ENCODE measurements around the gene HSBP1L1.

The HSBP1L1 gene

GRCh38 chr18:80004600-80005342, 40.3 kb downstream of the HSBP1L1 start (continued):
- TF ChIP-seq ZNF600 (tag by site-specific recombination; IDR thresholded peaks at IDR 0.05) = no peak
- no peak for TF ChIP-seq ZFP37 (tag by site-specific recombination; IDR thresholded peaks at IDR 0.05)
- no peak for TF ChIP-seq KLF16 (tag by site-specific recombination; IDR thresholded peaks at IDR 0.05)
- TF ChIP-seq ZNF555 (tag by site-specific recombination; conservative IDR thresholded peaks at IDR 0.05) = no peak

DNA sequence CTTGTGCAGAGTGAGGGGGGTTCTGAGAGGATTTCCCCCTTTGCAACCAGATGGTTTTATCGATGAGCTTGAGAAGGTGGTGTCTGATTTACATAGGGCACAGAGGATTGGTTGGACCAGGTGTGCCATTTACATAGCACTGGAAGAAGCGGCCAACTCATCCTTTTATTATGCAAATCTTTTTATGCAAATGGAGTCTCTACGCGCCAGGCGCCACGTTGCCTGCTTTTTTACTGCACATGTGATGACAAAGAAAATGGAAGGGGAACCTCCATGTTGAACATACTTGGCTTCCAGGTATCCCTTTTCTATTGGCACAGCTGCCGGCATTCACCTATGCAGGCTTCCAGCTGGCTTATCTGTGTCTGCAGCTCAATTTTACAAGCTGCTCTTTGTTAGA, 42.3 kb downstream of the HSBP1L1 start:
- Histone ChIP-seq H3K27ac (ENCODE audit: extremely low read depth, low read depth, low read length) (no peak overlapping the region), H3K9me3 (ENCODE audit: control insufficient read depth, insufficient read depth, low read depth, low read length) (no peaks in the 10 kb centered on the region), H3K4me3 (ENCODE audit: low read depth, low read length) (no peak overlapping the region), H3K4me1 (ENCODE audit: control insufficient read depth, insufficient read depth, low read length) (no peaks in the 10 kb centered on the region), H3K36me3 (ENCODE audit: control insufficient read depth in 2 of 2, insufficient read depth in 1 of 2, low read length in 2 of 2) (no peaks in the 10 kb centered on the region)
- CTCF ChIA-PET = interaction anchor here (0.6 kb wide), 1 partner anchor 209 kb away, joined by 4 read pairs; the partner anchor contains the start of gene KCNG2
- POLR2A ChIA-PET = no interaction called here
- TF ChIP-seq ZNF658 (tag by site-specific recombination; IDR thresholded peaks at IDR 0.05) = no peak
- TF ChIP-seq ZNF621 (tag by site-specific recombination; IDR thresholded peaks at IDR 0.05) = no peak
- TF ChIP-seq ZNF366 (tag by site-specific recombination; conservative IDR thresholded peaks at IDR 0.05) = no peak
- no peak for TF ChIP-seq ZNF140 (tag by site-specific recombination; IDR thresholded peaks at IDR 0.05)
- TF ChIP-seq HOXC10 (CRISPR knock-in tag; IDR thresholded peaks at IDR 0.05) = no peak
- TF ChIP-seq, protein P1, sequence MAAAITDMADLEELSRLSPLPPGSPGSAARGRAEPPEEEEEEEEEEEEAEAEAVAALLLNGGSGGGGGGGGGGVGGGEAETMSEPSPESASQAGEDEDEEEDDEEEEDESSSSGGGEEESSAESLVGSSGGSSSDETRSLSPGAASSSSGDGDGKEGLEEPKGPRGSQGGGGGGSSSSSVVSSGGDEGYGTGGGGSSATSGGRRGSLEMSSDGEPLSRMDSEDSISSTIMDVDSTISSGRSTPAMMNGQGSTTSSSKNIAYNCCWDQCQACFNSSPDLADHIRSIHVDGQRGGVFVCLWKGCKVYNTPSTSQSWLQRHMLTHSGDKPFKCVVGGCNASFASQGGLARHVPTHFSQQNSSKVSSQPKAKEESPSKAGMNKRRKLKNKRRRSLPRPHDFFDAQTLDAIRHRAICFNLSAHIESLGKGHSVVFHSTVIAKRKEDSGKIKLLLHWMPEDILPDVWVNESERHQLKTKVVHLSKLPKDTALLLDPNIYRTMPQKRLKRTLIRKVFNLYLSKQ (tag by site-specific recombination; IDR thresholded peaks at IDR 0.05; ENCODE audit: borderline replicate concordance) = no peak
- TF ChIP-seq, protein P2, sequence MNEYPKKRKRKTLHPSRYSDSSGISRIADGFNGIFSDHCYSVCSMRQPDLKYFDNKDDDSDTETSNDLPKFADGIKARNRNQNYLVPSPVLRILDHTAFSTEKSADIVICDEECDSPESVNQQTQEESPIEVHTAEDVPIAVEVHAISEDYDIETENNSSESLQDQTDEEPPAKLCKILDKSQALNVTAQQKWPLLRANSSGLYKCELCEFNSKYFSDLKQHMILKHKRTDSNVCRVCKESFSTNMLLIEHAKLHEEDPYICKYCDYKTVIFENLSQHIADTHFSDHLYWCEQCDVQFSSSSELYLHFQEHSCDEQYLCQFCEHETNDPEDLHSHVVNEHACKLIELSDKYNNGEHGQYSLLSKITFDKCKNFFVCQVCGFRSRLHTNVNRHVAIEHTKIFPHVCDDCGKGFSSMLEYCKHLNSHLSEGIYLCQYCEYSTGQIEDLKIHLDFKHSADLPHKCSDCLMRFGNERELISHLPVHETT (tag by site-specific recombination; IDR thresholded peaks at IDR 0.05) = no peak
- no peak for TF ChIP-seq ZNF843 (tag by site-specific recombination; IDR thresholded peaks at IDR 0.05)
- TF ChIP-seq, protein P3, sequence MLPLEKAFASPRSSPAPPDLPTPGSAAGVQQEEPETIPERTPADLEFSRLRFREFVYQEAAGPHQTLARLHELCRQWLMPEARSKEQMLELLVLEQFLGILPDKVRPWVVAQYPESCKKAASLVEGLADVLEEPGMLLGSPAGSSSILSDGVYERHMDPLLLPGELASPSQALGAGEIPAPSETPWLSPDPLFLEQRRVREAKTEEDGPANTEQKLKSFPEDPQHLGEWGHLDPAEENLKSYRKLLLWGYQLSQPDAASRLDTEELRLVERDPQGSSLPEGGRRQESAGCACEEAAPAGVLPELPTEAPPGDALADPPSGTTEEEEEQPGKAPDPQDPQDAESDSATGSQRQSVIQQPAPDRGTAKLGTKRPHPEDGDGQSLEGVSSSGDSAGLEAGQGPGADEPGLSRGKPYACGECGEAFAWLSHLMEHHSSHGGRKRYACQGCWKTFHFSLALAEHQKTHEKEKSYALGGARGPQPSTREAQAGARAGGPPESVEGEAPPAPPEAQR (tag by site-specific recombination; IDR thresholded peaks at IDR 0.05) = no peak
- TF ChIP-seq ZFP41 (tag by site-specific recombination; IDR thresholded peaks at IDR 0.05; ENCODE audit: borderline replicate concordance) = no peak
- no peak for TF ChIP-seq ZNF596 (tag by site-specific recombination; IDR thresholded peaks at IDR 0.05)
- TF ChIP-seq ZNF529 (tag by site-specific recombination; IDR thresholded peaks at IDR 0.05; ENCODE audit: insufficient replicate concordance) = no peak
- TF ChIP-seq, protein P4, sequence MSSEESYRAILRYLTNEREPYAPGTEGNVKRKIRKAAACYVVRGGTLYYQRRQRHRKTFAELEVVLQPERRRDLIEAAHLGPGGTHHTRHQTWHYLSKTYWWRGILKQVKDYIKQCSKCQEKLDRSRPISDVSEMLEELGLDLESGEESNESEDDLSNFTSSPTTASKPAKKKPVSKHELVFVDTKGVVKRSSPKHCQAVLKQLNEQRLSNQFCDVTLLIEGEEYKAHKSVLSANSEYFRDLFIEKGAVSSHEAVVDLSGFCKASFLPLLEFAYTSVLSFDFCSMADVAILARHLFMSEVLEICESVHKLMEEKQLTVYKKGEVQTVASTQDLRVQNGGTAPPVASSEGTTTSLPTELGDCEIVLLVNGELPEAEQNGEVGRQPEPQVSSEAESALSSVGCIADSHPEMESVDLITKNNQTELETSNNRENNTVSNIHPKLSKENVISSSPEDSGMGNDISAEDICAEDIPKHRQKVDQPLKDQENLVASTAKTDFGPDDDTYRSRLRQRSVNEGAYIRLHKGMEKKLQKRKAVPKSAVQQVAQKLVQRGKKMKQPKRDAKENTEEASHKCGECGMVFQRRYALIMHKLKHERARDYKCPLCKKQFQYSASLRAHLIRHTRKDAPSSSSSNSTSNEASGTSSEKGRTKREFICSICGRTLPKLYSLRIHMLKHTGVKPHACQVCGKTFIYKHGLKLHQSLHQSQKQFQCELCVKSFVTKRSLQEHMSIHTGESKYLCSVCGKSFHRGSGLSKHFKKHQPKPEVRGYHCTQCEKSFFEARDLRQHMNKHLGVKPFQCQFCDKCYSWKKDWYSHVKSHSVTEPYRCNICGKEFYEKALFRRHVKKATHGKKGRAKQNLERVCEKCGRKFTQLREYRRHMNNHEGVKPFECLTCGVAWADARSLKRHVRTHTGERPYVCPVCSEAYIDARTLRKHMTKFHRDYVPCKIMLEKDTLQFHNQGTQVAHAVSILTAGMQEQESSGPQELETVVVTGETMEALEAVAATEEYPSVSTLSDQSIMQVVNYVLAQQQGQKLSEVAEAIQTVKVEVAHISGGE (tag by site-specific recombination; conservative IDR thresholded peaks at IDR 0.05; ENCODE audit: low read depth) = no peak
- TF ChIP-seq ZNF548 (tag by site-specific recombination; IDR thresholded peaks at IDR 0.05) = no peak
- TF ChIP-seq BCL11B (tag by site-specific recombination; IDR thresholded peaks at IDR 0.05; ENCODE audit: low read depth) = no peak
- no peak for TF ChIP-seq KLF1 (tag by site-specific recombination; IDR thresholded peaks at IDR 0.05)

Measured in HEK293 (cell line).